ENCODE measurements around the gene PAPPA. TPM values are rescaled to one million over a fixed set of nuclear protein-coding genes. Genes with fewer than 3 reads are reported as not detected.
A peak's percentile ranks its signal among the peaks of the same experiment; 100 is the strongest.

PAPPA gene
- polyA plus RNA-seq, 5 donors: 0.42 to 2.0 (median 1.2) TPM

DNA sequence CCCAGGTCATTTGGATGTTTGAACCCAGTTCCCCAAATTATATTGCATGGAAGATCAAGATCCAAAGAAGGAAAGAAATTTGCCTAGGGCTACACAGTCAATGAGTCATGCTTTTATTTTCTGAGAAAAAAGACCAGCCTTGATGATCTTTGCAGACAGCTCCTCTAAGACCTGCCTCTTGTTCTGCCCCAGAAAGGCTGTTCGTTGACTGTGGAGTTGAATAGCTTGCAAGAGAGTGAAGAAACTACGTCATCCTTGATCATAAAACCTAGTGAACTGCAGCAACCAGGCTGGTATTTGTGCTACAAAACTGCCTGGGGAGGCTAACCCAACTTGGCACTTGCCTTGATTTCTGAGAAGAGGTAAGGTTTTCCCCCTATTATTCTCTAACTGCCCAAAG, 263.9 kb downstream of the PAPPA start:
- no peak for DNase-seq

DNA sequence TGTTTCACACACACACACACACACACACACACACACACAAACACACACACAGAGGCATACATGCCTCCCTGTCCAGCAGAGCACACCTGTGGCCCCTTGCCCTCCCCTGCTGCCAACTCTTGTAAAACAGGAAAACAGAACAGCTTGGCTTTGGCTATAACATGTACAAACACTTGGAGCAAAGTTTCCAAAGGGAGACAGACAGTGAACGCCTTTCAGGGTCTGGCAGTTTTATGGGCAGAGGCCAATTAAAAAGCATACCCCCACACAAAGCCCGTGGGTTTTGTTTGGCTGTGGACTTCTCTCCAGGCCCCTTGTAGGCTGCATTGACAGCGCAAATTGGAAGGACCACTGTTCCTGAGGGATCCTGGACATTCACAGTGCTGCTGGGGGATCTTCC, 265.6 kb downstream of the PAPPA start:
- DNase-seq: no peak

DNA sequence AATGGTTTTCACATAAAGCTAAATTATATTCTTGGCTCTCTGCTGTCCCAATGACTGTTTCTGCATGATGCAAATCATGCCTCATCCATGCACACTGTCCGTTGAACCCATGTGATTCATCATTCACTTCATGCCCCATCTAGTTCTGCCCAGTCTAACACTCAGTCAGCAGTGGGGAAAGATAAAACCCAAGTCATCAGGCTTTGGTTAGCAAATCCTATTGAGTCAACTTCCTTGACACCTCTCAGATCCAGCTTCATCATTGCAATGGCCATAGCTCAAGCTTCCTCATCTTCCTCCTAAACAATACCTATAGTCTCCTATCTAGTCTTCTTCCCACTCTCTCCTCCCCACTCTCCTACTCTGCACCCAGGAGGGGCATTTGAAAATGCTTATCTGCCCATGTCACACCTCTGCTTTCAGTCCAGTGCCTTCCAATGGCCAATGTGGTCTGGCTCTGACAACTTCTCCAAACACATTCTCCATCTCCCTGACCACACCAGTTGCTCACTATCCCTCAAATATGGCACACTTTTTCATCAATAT, 267.5 kb downstream of the PAPPA start:
- no peak for DNase-seq

DNA sequence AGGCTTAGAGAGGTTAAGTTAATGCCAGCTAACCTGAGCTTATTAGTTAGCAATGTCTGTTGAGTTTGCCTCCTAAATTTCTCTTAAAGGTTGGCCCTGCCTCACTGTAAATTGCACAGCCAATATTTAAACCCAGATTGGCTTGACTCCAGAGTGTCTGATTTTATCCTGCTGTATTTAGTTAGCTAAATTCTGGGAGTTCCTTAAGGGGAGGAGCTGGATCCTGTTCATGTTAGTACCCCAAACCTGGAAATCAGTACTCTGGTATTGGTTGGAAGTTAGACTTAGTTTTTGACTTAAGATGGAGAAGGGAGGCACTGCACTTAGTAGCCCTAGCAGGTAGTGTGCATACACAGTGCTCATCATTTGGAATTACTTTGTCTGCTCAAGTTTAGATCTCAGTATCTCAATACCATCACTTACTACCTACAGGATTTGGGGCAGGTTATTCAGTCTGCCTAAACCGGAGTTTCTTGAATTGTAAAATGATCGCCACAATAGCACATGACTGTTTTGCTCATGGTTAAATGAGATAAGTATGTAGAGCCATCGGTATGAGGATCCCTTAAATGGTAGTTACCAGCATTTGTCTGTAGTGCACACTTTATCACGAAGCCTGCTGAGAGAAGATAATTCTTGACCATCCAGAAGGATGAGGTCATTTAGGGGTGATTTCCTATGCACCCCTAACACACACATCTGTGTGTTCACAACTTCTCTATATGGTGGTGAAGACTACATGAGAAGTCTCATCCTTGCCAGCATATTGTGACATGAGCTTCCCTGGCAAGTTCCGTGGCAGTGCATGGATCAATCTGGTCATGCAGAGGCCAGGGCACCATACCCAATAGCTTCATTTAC, 268.8 kb downstream of the PAPPA start:
- DNase-seq: no peak

DNA sequence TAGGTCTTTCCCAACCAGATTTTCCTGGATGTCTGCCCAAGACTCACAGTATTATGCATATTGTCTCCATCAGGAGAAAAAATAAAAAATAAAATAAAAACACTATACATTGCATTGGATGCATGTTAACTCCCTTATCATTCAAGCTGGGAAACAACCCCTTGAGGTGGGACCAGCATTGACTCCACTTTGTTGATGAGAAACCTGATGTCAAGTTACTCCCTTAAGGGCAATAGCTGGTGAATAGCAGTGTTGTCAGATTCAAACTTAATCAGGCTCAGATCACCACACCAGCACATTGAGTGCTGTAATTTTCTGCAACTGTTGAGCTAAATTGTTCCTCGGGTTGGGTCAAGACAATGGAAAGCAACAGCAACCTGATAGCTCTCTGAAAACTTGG, 269.6 kb downstream of the PAPPA start:
- DNase-seq: no peak

DNA sequence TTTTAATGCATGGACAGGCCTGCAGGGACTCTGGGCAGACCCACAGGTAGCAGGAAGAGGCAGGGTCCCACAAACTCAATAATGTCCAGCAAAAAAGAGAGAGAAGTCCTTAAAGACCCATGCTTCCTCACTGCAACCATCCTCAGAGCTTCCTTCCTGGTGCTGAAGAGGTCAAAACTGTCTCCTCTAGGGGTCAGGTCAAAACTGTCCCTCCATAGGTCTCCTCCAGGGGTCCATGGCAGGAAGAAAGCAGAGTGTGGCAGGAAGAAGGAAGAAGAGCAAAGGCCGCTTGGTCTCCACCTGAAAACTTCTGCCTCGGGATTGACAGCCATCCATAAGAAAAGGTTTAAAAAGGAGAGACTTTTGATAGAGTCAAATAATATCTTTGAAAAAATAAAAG, 271.7 kb downstream of the PAPPA start:
- DNase-seq: no peak

DNA sequence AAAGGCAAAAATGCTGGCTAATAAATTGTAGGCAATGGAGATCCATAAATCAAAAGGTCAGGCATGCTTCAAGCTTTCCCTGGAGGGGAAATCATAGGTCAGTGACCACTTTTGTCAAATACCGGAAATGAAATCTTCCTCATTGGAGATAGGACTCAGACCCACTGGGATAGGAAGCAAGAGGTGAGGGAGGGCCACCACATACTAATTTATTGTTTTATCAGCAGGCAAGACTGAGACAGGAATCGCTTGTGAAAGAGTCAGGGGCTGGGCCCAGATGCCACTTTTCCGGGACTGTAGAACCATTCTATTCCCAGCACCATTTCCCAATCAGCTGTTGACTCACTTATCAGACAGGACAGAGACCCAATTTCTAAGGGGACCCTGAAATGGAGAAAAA, 277.3 kb downstream of the PAPPA start:
- no peak for DNase-seq

DNA sequence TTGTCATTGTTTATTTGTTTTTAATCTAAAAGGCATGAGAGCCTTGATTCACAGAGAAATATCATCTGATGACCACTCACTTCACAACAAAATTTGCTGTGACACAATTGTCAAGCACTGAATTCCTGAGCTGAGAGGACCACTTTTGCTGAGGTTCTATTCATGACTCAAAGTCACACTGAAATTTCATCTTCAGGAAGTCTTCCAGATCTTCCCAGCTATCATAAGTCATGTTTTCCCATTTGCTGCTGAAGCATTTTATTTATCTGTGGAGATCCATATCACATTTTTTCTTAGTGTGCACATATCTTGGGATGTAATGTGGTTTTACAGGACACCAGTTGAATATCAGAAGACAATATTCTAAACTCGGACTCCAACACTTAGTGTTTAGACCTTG, 278.5 kb downstream of the PAPPA start:
- DNase-seq: no peak

DNA sequence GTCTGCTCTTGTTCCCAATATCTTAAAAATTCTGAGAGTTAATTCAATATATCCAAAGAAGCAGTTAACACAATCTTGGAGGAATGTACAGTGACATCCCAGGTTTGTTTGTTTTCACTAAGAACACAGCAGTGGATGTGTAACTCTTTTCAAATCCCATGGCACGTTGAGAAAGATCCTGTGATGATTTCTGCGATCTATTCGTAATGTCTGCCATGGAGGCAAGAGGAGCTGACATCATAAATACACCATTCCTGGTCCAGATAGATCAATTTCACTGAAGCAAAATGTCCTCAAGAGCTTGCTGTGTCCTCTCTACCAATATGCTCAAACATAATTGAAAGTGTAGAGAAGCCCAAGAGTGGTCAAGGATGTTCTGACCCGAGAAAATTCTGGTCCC, 280.7 kb downstream of the PAPPA start:
- DNase-seq: no peak

DNA sequence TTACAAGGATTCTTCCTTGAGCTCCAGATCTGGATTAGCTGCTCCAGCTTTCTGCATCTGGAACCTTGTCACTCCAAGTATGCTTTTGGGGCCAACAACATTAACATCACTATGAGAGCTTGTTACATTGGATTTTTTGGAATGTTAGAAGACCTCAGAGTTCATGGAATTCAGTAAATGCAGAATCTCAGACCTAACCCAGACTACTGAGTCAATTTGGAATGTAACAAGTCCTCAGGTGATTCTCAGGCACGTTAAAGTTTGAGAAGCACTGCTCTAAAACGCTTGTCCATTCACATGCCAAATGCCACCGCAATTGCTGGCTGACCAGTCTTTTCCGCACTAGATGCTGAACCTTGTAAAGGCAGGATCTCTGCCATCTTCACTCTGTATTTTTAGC, 282.1 kb downstream of the PAPPA start:
- DNase-seq: no peak

DNA sequence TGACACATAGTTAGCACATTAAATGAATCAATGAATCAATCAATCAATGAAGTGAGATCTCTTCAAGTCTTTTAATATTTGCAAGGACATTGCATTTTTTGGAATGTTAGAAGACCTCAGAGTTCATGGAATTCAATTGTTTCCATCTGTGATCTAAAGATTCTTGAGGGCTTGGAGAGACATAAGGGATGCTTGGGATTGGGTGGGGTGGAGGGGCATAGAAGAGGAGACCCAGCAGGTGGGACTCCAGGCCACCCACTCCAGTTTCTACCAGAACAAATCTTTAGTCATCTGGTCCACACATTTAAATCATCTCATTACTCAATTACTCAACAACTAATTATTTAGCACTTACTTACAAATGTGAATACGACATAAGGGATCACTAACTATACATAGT, 282.5 kb downstream of the PAPPA start:
- no peak for DNase-seq

DNA sequence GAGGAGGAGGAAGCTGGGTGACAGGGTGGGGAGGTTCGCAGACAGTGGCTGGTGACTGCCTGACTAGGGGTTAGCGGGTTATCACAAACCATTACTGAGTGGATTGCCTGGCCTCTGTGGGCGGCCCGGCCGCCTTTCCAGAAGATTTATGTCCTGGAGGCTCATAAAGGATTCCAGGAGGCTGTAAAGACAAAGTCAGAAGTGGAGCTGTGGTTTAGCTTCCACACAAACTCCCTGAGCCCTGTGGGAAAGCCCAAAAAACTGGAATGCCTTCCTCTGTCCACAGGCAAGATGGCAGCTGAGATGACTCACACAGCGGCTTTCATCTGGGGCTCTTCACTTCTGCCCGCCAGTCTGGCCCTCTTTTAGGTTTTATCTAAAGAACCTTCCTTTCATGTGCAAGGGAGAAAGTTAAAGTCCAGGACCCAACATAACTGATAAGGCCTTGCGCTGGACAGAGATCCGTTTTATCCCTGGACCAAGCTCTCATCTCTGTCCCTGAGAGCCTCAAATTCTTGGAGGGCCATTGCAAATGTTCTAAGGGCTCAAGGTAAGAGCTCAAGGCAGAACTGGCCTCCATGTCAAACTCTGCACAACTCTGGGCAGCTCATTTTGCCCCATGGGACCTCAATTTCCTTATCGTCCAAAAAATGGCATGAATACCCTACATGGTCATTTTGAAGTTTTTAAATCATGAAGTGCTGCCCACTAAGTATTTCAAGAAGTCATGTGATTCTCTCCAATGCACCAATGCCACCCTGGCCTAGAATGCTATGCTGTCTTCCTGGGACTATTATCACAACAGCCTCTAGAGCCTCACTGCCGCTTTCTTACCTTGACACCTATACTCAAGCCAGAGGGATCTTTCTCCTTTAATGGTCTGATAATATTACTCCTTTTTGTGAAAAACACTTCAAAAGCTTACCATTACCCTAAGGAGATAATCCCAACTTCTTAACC, 284.1 kb downstream of the PAPPA start:
- no peak for DNase-seq

DNA sequence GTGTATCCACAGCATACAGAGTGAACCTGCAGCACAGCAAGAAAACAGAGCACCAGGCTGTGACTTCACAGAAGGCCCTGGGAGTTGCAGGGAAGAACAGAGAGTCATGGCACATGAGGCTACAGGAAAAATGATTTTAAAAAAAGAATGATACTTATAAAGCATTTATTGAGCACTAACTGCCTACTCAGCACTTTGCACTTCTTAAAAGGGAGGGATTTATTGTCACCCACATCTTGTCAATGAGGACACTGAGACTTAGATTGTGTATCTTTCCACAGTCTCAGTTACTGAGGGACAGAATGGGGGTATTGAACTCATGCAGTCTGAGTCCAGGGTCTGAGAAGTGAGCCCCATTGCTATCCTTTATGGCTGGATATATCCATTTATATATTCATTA, 288.9 kb downstream of the PAPPA start:
- no peak for DNase-seq

DNA sequence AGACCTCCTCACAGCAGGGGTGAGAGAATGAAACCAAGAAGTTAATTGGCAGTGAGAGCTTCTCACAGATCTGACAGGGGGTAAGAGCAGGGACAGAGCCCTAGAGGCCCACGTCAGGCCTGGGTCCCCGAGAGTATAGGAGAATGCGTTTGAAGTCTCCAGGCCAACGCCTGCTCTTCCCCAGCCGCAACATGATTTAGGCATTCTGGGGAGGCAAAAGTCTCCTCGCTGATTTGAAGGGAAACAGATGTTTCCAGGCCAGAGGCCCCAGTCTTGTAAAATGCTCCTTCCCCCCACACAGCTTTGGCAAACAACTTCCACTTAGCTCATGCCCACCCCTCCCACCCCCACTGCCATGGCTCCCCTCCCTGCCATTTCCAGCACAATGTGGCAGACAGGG, 294.3 kb downstream of the PAPPA start:
- DNase-seq: peak in 1 of 2 donors; percentile 23

DNA sequence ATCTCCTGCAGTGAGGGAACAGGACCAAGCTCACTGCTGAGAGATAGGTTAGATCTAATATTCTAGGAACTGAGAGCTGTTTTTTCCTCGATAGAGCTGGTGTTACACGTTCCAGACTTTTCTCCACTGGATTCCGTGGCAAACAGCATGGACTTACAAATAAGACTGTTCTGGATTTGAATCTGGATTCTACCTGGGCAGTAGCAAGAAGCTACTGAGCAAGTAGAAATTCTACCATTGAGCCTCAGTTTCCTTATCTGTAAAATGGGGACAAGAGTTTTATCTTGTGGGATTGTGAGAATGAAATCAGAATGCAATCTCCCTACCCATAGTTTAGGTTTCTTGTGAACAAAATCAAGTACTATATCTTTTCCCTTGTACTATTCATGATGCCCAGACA, 294.8 kb downstream of the PAPPA start:
- DNase-seq: no peak

DNA sequence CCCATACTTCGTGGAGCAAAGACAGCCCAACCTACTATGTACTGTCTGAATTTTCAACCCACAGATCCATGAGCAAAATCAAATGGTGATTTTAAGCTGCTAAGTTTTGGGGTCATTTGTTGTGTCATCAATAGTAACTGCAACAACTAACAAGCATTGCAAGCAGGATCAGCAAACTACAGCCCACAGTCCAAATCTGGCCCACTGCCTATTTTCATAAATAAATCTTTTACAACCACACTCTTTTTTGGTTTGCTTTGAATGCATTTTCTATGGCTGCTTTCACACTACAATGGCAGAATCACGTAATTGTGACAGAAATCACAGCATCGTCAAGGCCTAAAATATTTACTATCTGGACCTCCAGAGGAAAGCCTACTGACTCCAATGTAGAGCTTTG, 296.4 kb downstream of the PAPPA start:
- DNase-seq: no peak

DNA sequence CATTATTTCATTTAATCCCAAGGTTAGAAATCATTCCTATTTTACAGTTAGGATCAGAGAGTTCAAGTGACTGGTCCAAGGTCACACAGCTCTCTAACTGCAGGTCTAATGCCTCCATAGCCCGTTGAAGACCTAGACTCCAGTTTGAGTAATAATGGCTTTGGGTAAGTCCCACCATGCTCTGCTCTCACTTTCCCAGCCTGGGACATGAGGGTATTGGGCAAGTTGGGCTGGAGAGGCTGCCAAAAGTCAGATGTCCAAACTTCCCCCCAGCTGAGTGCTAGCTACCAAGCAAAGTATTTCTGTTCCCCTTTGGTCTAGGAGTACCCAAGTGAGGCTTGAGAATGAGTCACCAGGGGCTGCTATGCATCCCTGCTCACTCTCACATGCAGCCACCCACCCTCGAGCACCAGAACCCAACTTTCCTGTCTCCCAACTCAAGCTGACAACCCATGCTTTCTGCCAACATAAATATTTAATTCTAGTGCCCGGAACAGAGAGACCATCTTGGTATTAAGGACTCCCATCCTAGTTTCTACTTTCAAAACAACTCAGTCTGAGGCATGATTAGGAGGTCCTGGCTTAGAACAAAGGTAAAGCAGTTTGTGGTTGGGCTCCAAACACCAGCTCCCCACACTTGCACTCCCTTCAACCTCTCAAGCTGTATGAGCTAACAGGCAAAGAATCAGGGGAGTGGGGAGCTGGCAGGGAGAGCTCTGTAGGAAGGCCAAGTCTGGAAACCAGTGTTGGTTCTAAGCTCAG, 297.0 kb downstream of the PAPPA start:
- DNase-seq: no peak

DNA sequence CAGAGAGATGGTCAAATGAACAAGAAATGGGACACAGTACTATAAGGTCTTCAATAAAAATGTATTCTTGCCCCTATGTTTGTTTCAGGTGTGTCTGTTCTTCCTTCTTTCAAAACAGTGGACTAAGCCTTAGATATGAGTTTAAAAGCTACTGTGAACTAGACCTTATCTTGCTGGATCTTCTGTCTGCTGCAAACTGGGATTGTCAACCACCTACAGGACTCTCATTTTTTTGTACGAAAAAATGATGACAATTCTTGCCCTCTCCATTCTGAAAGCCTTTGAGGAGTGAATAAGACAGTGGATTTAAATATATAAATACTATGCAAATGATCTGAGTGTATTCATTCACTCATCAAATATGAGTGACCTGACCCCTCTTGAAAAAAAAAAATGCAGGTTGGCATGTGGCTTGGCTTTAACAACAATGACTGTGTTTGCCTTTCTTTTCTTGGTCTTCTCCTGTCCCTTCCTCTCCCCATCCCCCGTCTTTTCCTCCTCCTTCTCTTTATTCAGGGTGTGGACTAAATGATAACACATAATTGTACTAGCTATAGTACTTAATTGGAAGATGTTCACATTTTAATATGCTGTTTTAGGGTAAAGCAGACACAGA, 298.0 kb downstream of the PAPPA start:
- no peak for DNase-seq
